GM18520 (cell line): ENCODE results near the gene SRPK2.
"Not testable (repeated sequence)": the region's sequence is repeated elsewhere in the genome, so short reads cannot be mapped to it uniquely, and the experiment has no call there.

Source experiments
- ATAC-seq: cut with Tn5 transposase; IDR thresholded peaks from one replicate; pipeline ENCODE4 v1.9.1; 2021; ENCODE audit not compliant: unreplicated experiment

The SRPK2 gene

GRCh38 chr7:105305633-105306032, 83.1 kb downstream of the SRPK2 start:
- ATAC-seq, result no peak

GRCh38 chr7:105304040-105304895, 84.5 kb downstream of the SRPK2 start:
- peak; percentile 65 for ATAC-seq

- not testable (repeated sequence) for ATAC-seq
Observed at GRCh38 chr7:105300587-105300986, 88.1 kb downstream of the SRPK2 start.

- ATAC-seq, result peak; percentile 96
Observed at GRCh38 chr7:105298439-105298894, 90.3 kb downstream of the SRPK2 start.

- ATAC-seq, result peak; percentile 30
Observed at GRCh38 chr7:105297985-105298384, 90.7 kb downstream of the SRPK2 start.

- no peak for ATAC-seq
Observed at GRCh38 chr7:105297309-105297708, 91.4 kb downstream of the SRPK2 start.

GRCh38 chr7:105296491-105296890, 92.2 kb downstream of the SRPK2 start:
- ATAC-seq, result no peak

- no peak for ATAC-seq
Observed at GRCh38 chr7:105295596-105296352, 92.9 kb downstream of the SRPK2 start.

GRCh38 chr7:105294482-105294881, 94.2 kb downstream of the SRPK2 start:
- not testable (repeated sequence) for ATAC-seq

- ATAC-seq, result no peak
Observed at GRCh38 chr7:105289704-105290103, 99.0 kb downstream of the SRPK2 start.

GRCh38 chr7:105286441-105286840, 102.3 kb downstream of the SRPK2 start:
- ATAC-seq, result no peak

GRCh38 chr7:105285118-105285874, 103.4 kb downstream of the SRPK2 start:
- no peak for ATAC-seq

- ATAC-seq, result no peak
Observed at GRCh38 chr7:105284014-105284413, 104.7 kb downstream of the SRPK2 start.

- no peak for ATAC-seq
Observed at GRCh38 chr7:105281966-105282365, 106.8 kb downstream of the SRPK2 start.

GRCh38 chr7:105279688-105280007, 109.1 kb downstream of the SRPK2 start:
- peak; percentile 88 for ATAC-seq

- peak; percentile 27 for ATAC-seq
Observed at GRCh38 chr7:105278973-105279687, 109.6 kb downstream of the SRPK2 start.

GRCh38 chr7:105278565-105278964, 110.2 kb downstream of the SRPK2 start:
- ATAC-seq, result no peak

- ATAC-seq, result no peak
Observed at GRCh38 chr7:105277341-105277740, 111.4 kb downstream of the SRPK2 start.

- no peak for ATAC-seq
Observed at GRCh38 chr7:105270117-105270516, 118.6 kb downstream of the SRPK2 start.

- peak; percentile 13 for ATAC-seq
Observed at GRCh38 chr7:105269397-105269796, 119.3 kb downstream of the SRPK2 start.
